ENCODE results near the gene ADGRB3.
"Not testable (repeated sequence)": the region's sequence is repeated elsewhere in the genome, so short reads cannot be mapped to it uniquely, and the experiment has no call there.

The ADGRB3 gene

GRCh38 chr6:69098910-69099309 is 463.8 kb downstream of the ADGRB3 start:
- FAIRE-seq (no peak), DNase-seq (ENCODE audit: insufficient read length, low spot score) (no peak)

- no peak for FAIRE-seq
- no peak for DNase-seq (ENCODE audit: insufficient read length, low spot score)
These were observed 465.7 kb downstream of the ADGRB3 start for GRCh38 chr6:69100772-69101171.

GRCh38 chr6:69102416-69102815 is 467.3 kb downstream of the ADGRB3 start:
- FAIRE-seq = peak; percentile 38
- no peak for DNase-seq (ENCODE audit: insufficient read length, low spot score)

- peak; percentile 12 for DNase-seq (ENCODE audit: insufficient read length, low spot score)
- FAIRE-seq = no peak
These were observed 470.2 kb downstream of the ADGRB3 start for GRCh38 chr6:69105288-69105687.

- DNase-seq (ENCODE audit: insufficient read length, low spot score) (no peak), FAIRE-seq (no peak)
These were observed 471.4 kb downstream of the ADGRB3 start for GRCh38 chr6:69106511-69106910.

- FAIRE-seq (no peak), DNase-seq (ENCODE audit: insufficient read length, low spot score) (no peak)
These were observed 476.2 kb downstream of the ADGRB3 start for GRCh38 chr6:69111301-69111700.

GRCh38 chr6:69116658-69117057 is 481.6 kb downstream of the ADGRB3 start:
- no peak for FAIRE-seq

GRCh38 chr6:69121461-69122406 is 486.7 kb downstream of the ADGRB3 start:
- not testable (repeated sequence) for DNase-seq (ENCODE audit: insufficient read length, low spot score); FAIRE-seq

More at GRCh38 chr6:69116658-69117057, 481.6 kb downstream of the ADGRB3 start:
- DNase-seq (ENCODE audit: insufficient read length, low spot score) = no peak

GRCh38 chr6:69122407-69122773 is 487.3 kb downstream of the ADGRB3 start:
- no peak for FAIRE-seq
- DNase-seq (ENCODE audit: insufficient read length, low spot score) = no peak

GRCh38 chr6:69128411-69128810 is 493.3 kb downstream of the ADGRB3 start:
- DNase-seq (ENCODE audit: insufficient read length, low spot score) (no peak), FAIRE-seq (no peak)

- FAIRE-seq (no peak), DNase-seq (ENCODE audit: insufficient read length, low spot score) (no peak)
These were observed 494.0 kb downstream of the ADGRB3 start for GRCh38 chr6:69129046-69129445.

- FAIRE-seq = no peak
- DNase-seq (ENCODE audit: insufficient read length, low spot score) = no peak
These were observed 500.8 kb downstream of the ADGRB3 start for GRCh38 chr6:69135927-69136326.

- DNase-seq (ENCODE audit: insufficient read length, low spot score) (no peak), FAIRE-seq (no peak)
These were observed 503.1 kb downstream of the ADGRB3 start for GRCh38 chr6:69138148-69138547.

- FAIRE-seq (no peak), DNase-seq (ENCODE audit: insufficient read length, low spot score) (peak; percentile 4)
These were observed 503.9 kb downstream of the ADGRB3 start for GRCh38 chr6:69138893-69139494.

- FAIRE-seq (no peak), DNase-seq (ENCODE audit: insufficient read length, low spot score) (no peak)
These were observed 510.0 kb downstream of the ADGRB3 start for GRCh38 chr6:69145062-69145461.

GRCh38 chr6:69146385-69146784 is 511.3 kb downstream of the ADGRB3 start:
- FAIRE-seq = no peak

GRCh38 chr6:69155467-69155866 is 520.4 kb downstream of the ADGRB3 start:
- FAIRE-seq = no peak
- no peak for DNase-seq (ENCODE audit: insufficient read length, low spot score)

More at GRCh38 chr6:69146385-69146784, 511.3 kb downstream of the ADGRB3 start:
- DNase-seq (ENCODE audit: insufficient read length, low spot score) = no peak

GRCh38 chr6:69162811-69163210 is 527.7 kb downstream of the ADGRB3 start:
- no peak for FAIRE-seq
- no peak for DNase-seq (ENCODE audit: insufficient read length, low spot score)

- DNase-seq (ENCODE audit: insufficient read length, low spot score) = no peak
- no peak for FAIRE-seq
These were observed 529.6 kb downstream of the ADGRB3 start for GRCh38 chr6:69164564-69165229.

GRCh38 chr6:69179681-69180080 is 544.6 kb downstream of the ADGRB3 start:
- FAIRE-seq = no peak
- DNase-seq (ENCODE audit: insufficient read length, low spot score) = no peak

- DNase-seq (ENCODE audit: insufficient read length, low spot score) (no peak), FAIRE-seq (no peak)
These were observed 545.4 kb downstream of the ADGRB3 start for GRCh38 chr6:69180361-69181067.

All from HTR-8/SVneo (cell line).